NCI-H82 (cell line): Measurements from ENCODE around the gene MRPL1.
A peak's percentile ranks its signal among the peaks of the same experiment; 100 is the strongest.
"Not testable (repeated sequence)": the region's sequence is repeated elsewhere in the genome, so short reads cannot be mapped to it uniquely, and the experiment has no call there.

Experiments
- DNase-seq: peaks from one replicate; lab custom pipeline; 2025; lab: John Stamatoyannopoulos, UW

The MRPL1 gene

GRCh38 chr4:77982900-77983540, 120.4 kb downstream of the MRPL1 start:
- DNase-seq, result peak; percentile 78

- not testable (repeated sequence) for DNase-seq
Observed at GRCh38 chr4:77983612-77984311, 121.1 kb downstream of the MRPL1 start.

DNA sequence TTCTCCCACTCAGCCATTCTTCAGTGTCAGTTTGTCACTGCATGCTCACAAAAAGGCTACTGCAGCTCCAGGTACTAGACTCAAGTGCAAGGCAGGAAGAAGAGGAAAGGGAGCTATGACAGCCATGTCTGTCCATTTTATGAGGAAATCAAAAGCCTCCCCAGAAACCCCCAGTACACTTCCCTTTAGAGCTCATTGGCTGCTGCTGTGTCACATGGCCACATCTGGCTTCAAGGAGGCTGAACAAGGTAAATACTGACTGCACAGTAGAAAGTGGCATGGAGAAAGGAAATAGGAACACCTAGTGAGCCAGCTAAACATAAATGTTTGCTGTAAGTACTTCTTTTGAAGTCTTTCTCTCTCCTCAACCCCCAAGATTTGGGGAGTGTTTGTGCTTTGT, 127.3 kb downstream of the MRPL1 start:
- DNase-seq, result no peak

DNA sequence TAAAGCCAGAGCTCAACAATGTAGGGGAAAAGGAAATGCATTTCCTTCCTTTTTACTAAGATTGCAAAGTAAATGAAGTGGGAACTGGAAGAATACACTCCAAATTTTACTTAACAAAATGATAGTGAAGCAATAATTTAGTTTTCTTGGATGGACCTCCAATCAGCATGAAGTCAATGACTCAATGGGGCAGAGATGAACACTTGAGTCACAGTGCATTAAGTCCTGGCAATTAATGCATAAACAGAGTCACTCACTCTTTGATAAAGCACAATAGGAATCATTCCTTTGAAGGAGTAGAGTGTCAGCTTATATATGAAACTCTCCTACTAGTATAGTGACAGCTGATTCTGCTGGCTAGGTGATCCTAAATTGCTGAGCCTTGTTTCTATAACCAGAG, 127.8 kb downstream of the MRPL1 start:
- no peak for DNase-seq

- no peak for DNase-seq
Observed at GRCh38 chr4:77990904-77991358, 128.3 kb downstream of the MRPL1 start.

GRCh38 chr4:77992581-77992980, 130.0 kb downstream of the MRPL1 start:
- peak; percentile 83 for DNase-seq

- DNase-seq, result no peak
Observed at GRCh38 chr4:77994194-77994721, 131.6 kb downstream of the MRPL1 start.

GRCh38 chr4:77996076-77996475, 133.4 kb downstream of the MRPL1 start:
- no peak for DNase-seq

DNA sequence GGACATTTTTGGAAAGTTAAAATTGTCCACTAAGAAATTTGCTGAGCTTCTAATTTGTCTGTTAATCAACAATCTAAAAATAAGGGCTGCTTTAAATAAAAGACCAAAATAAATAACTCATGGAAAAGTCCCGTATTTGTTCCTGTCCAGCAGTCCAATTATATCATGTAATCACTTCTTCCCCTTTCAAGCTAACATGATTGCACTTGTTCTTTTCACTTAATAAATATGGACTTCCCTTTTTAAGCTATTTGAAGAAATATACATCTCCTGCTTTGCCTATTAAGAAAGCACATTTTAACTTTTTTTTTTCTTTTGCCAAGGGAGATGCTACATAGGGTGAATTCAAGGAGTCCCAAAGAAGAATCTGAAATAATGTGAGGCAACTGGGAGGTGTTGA, 138.9 kb downstream of the MRPL1 start:
- no peak for DNase-seq

DNA sequence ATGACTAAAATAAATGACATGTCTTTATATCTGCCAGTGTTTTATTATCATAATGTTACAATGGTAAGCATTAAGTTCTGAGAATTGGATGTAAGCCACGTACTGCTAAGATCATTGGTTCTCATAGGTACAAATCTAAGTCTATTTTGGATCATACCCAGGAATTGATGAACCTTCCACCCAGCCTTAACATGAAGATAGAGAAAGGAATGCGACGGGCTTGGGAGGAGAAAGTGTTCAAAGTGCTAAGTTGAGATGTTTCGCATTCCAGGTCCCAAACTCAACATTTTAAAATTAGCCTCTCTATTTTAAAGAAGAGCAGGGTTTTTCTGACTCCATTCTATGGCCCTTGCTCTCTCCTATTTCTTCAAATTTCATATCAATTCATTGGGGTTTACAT, 139.6 kb downstream of the MRPL1 start:
- DNase-seq, result no peak
